GM12878 (cell line): ENCODE measurements around the gene MRPL28. TPM values are rescaled to one million over a fixed set of nuclear protein-coding genes. Genes with fewer than 3 reads are reported as not detected.

Source experiments
- ATAC-seq: fragments of 200-7000 bp; cut with Tn5 transposase; 3 replicates; pipeline ENCODE4 v1.9.1; 2020; ENCODE audit warnings: mild to moderate bottlenecking, moderate library complexity
- BruUV-seq: library from RNA; stranded (reverse); fragments of 400-500 nt; replicated peaks from 2 replicates; lab custom pipeline; 2021; lab: Mats Ljungman, UMichigan
- CTCF ChIA-PET: fragments of 300-600 bp; sonication (Branson Sonifier 250); formaldehyde crosslinking; extraction: SDS; loops from one replicate; lab custom pipeline; 2021; ENCODE audit warnings: inconsistent platforms; lab: Yijun Ruan, JAX
- POLR2A ChIA-PET: fragments of 350-600 bp; formaldehyde crosslinking; extraction: SDS; loops from one replicate; lab custom pipeline; 2021; ENCODE audit warnings: inconsistent platforms; lab: Charles Lee
- RAD21 ChIA-PET: fragments of 300-600 bp; sonication (Branson Sonifier 250); formaldehyde crosslinking; loops from one replicate; lab custom pipeline; 2023; ENCODE audit warnings: antibody characterized with exemption; ENCODE audit not compliant: unreplicated experiment; lab: Charles Lee
- SMC1A ChIA-PET: fragments of 300-600 bp; sonication (Branson Sonifier 250); formaldehyde crosslinking; loops from one replicate; lab custom pipeline; 2023; ENCODE audit not compliant: unreplicated experiment, uncharacterized antibody; lab: Charles Lee
- DNase-seq: peaks from one replicate; pipeline ENCODE4 v3.0.0-alpha.2; 2011; ENCODE audit warnings: low read depth, low spot score
- FAIRE-seq: peaks from 3 replicates; lab custom pipeline; 2011; peaks lifted over from hg19 to GRCh38; lab: Jason Lieb, UNC
- H2AFZ ChIP-seq: 2 replicates; pipeline ENCODE4 v1.6.0; 2011; ENCODE audit warnings: low read depth, low read length, control low read depth; ENCODE audit not compliant: control insufficient read depth
- H3K27ac ChIP-seq: 2 replicates; pipeline ENCODE4 v1.5.1; 2011; ENCODE audit warnings: control low read depth; ENCODE audit not compliant: control insufficient read depth, insufficient read depth
- H3K27me3 ChIP-seq, 2 experiments: replicated peaks in 1 of 2; 2 replicates each; pipeline versions ENCODE4 v1.6.0 to v1.6.1; 2011; ENCODE audit warnings: low read length in 1 of 2; ENCODE audit not compliant: control insufficient read depth in 2 of 2, insufficient read depth in 2 of 2
- H3K36me3 ChIP-seq, 2 experiments: 2 replicates each; pipeline ENCODE4 v1.5.1; 2011; ENCODE audit warnings: low read length in 1 of 2; ENCODE audit not compliant: control insufficient read depth in 2 of 2, insufficient read depth in 2 of 2
- H3K4me1 ChIP-seq: 2 replicates; pipeline ENCODE4 v1.6.1; 2011; ENCODE audit warnings: mild to moderate bottlenecking, low read length, moderate library complexity, mixed read lengths; ENCODE audit not compliant: control insufficient read depth, insufficient read depth
- H3K4me2 ChIP-seq: 2 replicates; pipeline ENCODE4 v1.6.0; 2011; ENCODE audit warnings: control low read depth; ENCODE audit not compliant: control insufficient read depth, insufficient read depth
- H3K4me3 ChIP-seq: fragments of 200-600 bp; sonication (generic); 2 replicates; pipeline ENCODE4 v1.5.1; 2016
- H3K79me2 ChIP-seq: 2 replicates; pipeline ENCODE4 v1.6.0; 2011; ENCODE audit warnings: low read length; ENCODE audit not compliant: control insufficient read depth, insufficient read depth
- H3K9ac ChIP-seq: 2 replicates; pipeline ENCODE4 v1.8.0; 2011; ENCODE audit warnings: low read length, control low read depth, mixed read lengths; ENCODE audit not compliant: control insufficient read depth, insufficient read depth
- H3K9me3 ChIP-seq: replicated peaks from 3 replicates; pipeline ENCODE4 v1.5.1; 2011; ENCODE audit warnings: mild to moderate bottlenecking, low read length; ENCODE audit not compliant: control insufficient read depth, insufficient read depth
- H4K20me1 ChIP-seq: 2 replicates; pipeline ENCODE4 v1.6.0; 2011; ENCODE audit not compliant: control insufficient read depth, insufficient read depth
- ETV6 ChIP-seq, 2 experiments: fragments of 450-650 bp in 1 of 2; IDR thresholded peaks in 1 of 2; conservative IDR thresholded peaks in 1 of 2; 2 replicates each; pipeline ENCODE4 v1.6.1; 2014; ENCODE audit warnings: antibody characterized with exemption in 1 of 2, borderline replicate concordance in 1 of 2, low read depth in 1 of 2, mild to moderate bottlenecking in 1 of 2, moderate library complexity in 1 of 2
- EZH2 ChIP-seq: IDR thresholded peaks from 2 replicates; pipeline ENCODE4 v1.6.1; 2012; ENCODE audit warnings: low read depth, mild to moderate bottlenecking, control low read depth, inconsistent platforms, low read length, borderline replicate concordance; ENCODE audit not compliant: control insufficient read depth
- IRF4 ChIP-seq: IDR thresholded peaks from 2 replicates; pipeline ENCODE4 v1.6.1; 2011; ENCODE audit warnings: low read depth, low read length
- SMAD5 ChIP-seq: IDR thresholded peaks from 2 replicates; pipeline ENCODE4 v1.6.1; 2016; ENCODE audit warnings: antibody characterized with exemption, low read depth
- TBL1XR1 ChIP-seq: IDR thresholded peaks from 2 replicates; pipeline ENCODE4 v1.6.1; 2012; ENCODE audit warnings: low read depth, low read length, improper control_type of control experiment
- WGBS: methylation state at CpG from one replicate; pipeline ENCODE4 v1.1.6; 2016; ENCODE audit warnings: low lambda C conversion rate; ENCODE audit not compliant: insufficient replicate concordance, insufficient coverage; ENCODE audit errors: missing lambda C conversion rate; 5-methylcytosine and 5-hydroxymethylcytosine counted together
- in situ Hi-C: fragments of 300-500 bp; cut with MboI; formaldehyde crosslinking; loops from 9 replicates; pipeline ENCODE4 v1.14.3; 2018; ENCODE audit warnings: mixed read lengths
- intact Hi-C: fragments of 100-400 bp; cut with micrococcal nuclease; formaldehyde crosslinking; loops from one replicate; pipeline ENCODE4 v1.14.2; 2022; ENCODE audit not compliant: unreplicated experiment
- polyA plus RNA-seq, 11 experiments: library from polyadenylated mRNA; depleted of rRNA in 4 of 11; unstranded in 6 of 11; stranded (reverse) in 5 of 11; fragments of >200 nt; fragmentation: Nextera tagmentation in 4 of 11; fragmentation: Illumina TruSeq in 1 of 11; extraction: Ambion mirVana in 4 of 11; extraction: Trizol in 1 of 11; gene quantifications; 1 replicate in 1 of 11; 2 replicates in 10 of 11; pipeline versions ENCODE4 v1.2.1 to v1.2.3, GENCODE V29; 2011 to 2016; ENCODE audit warnings: inconsistent platforms in 2 of 11, missing spikeins in 2 of 11, low read depth in 1 of 11
- total RNA-seq, 4 experiments: library from RNA; depleted of rRNA in 3 of 4; stranded (reverse); fragments of >200 nt in 3 of 4; fragmentation: Illumina TruSeq in 1 of 4; extraction: Trizol in 1 of 4; gene quantifications; 2 replicates each; pipeline versions ENCODE4 v1.2.1 to v1.2.3, GENCODE V29; 2013 to 2021

The MRPL28 gene
- total and polyA plus RNA-seq, 10 of the 15 experiments (the other 5 are each of a cell fraction or from before 2014, with no cell fraction given): 1.6 to 185 (median 110) TPM

- SMC1A ChIA-PET: no interaction called here
- H3K4me2 ChIP-seq: no peak overlapping the region
- no TSS peak for BruUV-seq
- no peak overlapping the region for H3K4me3 ChIP-seq
- intact Hi-C loops: no loop called here
- TF ChIP-seq ETV6 (conservative IDR thresholded peaks at IDR 0.05 in 1 of 2, IDR thresholded peaks at IDR 0.05 in 1 of 2; ENCODE audit: borderline replicate concordance in 1 of 2, low read depth in 1 of 2): no peak
- TF ChIP-seq SMAD5: no peak
- no peak for TF ChIP-seq TBL1XR1
- TF ChIP-seq EZH2: no peak
- TF ChIP-seq IRF4: no peak
- TF ChIP-seq, all 136 proteins: peak for 0
- no peaks in the 10 kb centered on the region for H3K27me3 ChIP-seq
- H2AFZ ChIP-seq: no peak overlapping the region
- peaks cover 7% of the 10 kb centered on the region for H3K4me1 ChIP-seq
- no peak overlapping the region for H3K27ac ChIP-seq
- ChIA-PET RAD21 (no interaction called here), POLR2A (no interaction called here), CTCF (interaction anchor here (1.0 kb wide), 2 partner anchors 20 to 224 kb away, joined by 3 to 4 read pairs; no protein-coding TSS in a partner anchor)
- ATAC-seq (no peak), FAIRE-seq (no peak), DNase-seq (no peak)
- peaks cover 25% of the 10 kb centered on the region for H3K79me2 ChIP-seq
- H3K36me3 ChIP-seq: no peaks in the 10 kb centered on the region; a peak in 1 of 4 replicates
- WGBS: 75% methylated on average over 2 of the region's 2 CpGs
- H3K9me3 ChIP-seq: no peaks in the 10 kb centered on the region
- no peak overlapping the region for H3K9ac ChIP-seq
- no peaks in the 10 kb centered on the region for H4K20me1 ChIP-seq
- in situ Hi-C loops: no loop called here
Measured at GRCh38 chr16:330741-331140, 39.6 kb downstream of the MRPL28 start.
